BE2C (cell line): ENCODE results near the gene ATAD3B.
A peak's percentile ranks its signal among the peaks of the same experiment; 100 is the strongest.
"Not testable (repeated sequence)": the region's sequence is repeated elsewhere in the genome, so short reads cannot be mapped to it uniquely, and the experiment has no call there.

Source experiments
- DNase-seq: peaks from one replicate; pipeline ENCODE4 v3.0.0-alpha.2; 2020
- H3K27me3 ChIP-seq: fragments of 250-450 bp; sonication (Bioruptor Pico); 2 replicates; pipeline ENCODE4 v1.5.1; 2020; ENCODE audit warnings: mild to moderate bottlenecking
- H3K36me3 ChIP-seq: fragments of 250-450 bp; sonication (Bioruptor Pico); 2 replicates; pipeline ENCODE4 v1.5.1; 2020; ENCODE audit warnings: mild to moderate bottlenecking
- H3K4me1 ChIP-seq: fragments of 250-450 bp; sonication (Bioruptor Pico); 2 replicates; pipeline ENCODE4 v1.5.1; 2020
- H3K4me3 ChIP-seq: 2 replicates; pipeline ENCODE4 v1.5.1; 2011; ENCODE audit warnings: low read depth, low read length
- H3K9me3 ChIP-seq: fragments of 250-450 bp; sonication (Bioruptor Pico); 2 replicates; pipeline ENCODE4 v1.5.1; 2020
- CTCF ChIP-seq: IDR thresholded peaks from 2 replicates; pipeline ENCODE4 v1.5.1; 2012; ENCODE audit warnings: mild to moderate bottlenecking, low read depth, low read length

The ATAD3B gene

GRCh38 chr1:1504777-1505365, 33.3 kb downstream of the ATAD3B start:
- DNase-seq: peak; percentile 87
- H3K4me3 ChIP-seq: peak overlapping the region; percentile 35
- not testable (repeated sequence) for H3K36me3 ChIP-seq, H3K27me3 ChIP-seq, H3K9me3 ChIP-seq, H3K4me1 ChIP-seq
- TF ChIP-seq CTCF: peak; percentile 70

- not testable (repeated sequence) for H3K9me3 ChIP-seq, H3K36me3 ChIP-seq, H3K27me3 ChIP-seq, H3K4me1 ChIP-seq
- H3K4me3 ChIP-seq: peak overlapping the region; percentile 35
- peak; percentile 40; the same call in 1 of the 2 replicates for TF ChIP-seq CTCF
- peak; percentile 61 for DNase-seq
These were observed 33.8 kb downstream of the ATAD3B start for GRCh38 chr1:1505366-1505798.

GRCh38 chr1:1505801-1506200, 34.2 kb downstream of the ATAD3B start:
- DNase-seq, H3K4me3 ChIP-seq, H3K36me3 ChIP-seq, H3K9me3 ChIP-seq, H3K4me1 ChIP-seq, H3K27me3 ChIP-seq: not testable (repeated sequence)

GRCh38 chr1:1507305-1507704, 35.7 kb downstream of the ATAD3B start:
- no peak for TF ChIP-seq CTCF
- DNase-seq: no peak
- Histone ChIP-seq H3K9me3 (no peaks in the 10 kb centered on the region), H3K36me3 (no peaks in the 10 kb centered on the region), H3K27me3 (no peaks in the 10 kb centered on the region), H3K4me3 (no peak overlapping the region), H3K4me1 (no peaks in the 10 kb centered on the region)

GRCh38 chr1:1508775-1509464, 37.4 kb downstream of the ATAD3B start:
- DNase-seq, H3K4me1 ChIP-seq, H3K4me3 ChIP-seq, H3K36me3 ChIP-seq, H3K27me3 ChIP-seq, H3K9me3 ChIP-seq: not testable (repeated sequence)

GRCh38 chr1:1509465-1509850, 37.9 kb downstream of the ATAD3B start:
- not testable (repeated sequence) for H3K4me3 ChIP-seq, H3K9me3 ChIP-seq, H3K4me1 ChIP-seq, H3K27me3 ChIP-seq, H3K36me3 ChIP-seq, DNase-seq

GRCh38 chr1:1510912-1511532, 39.5 kb downstream of the ATAD3B start:
- no peak for DNase-seq
- no peaks in the 10 kb centered on the region for H3K9me3 ChIP-seq
- H3K27me3 ChIP-seq: no peaks in the 10 kb centered on the region
- H3K4me1 ChIP-seq: no peaks in the 10 kb centered on the region
- H3K36me3 ChIP-seq: peaks cover 10% of the 10 kb centered on the region
- TF ChIP-seq CTCF: peak; percentile 22; the same call in 1 of the 2 replicates
- H3K4me3 ChIP-seq: peak overlapping the region; percentile 89
